Body of pancreas (tissue), 4 donors: ENCODE data around the gene ABCA1. TPM values are rescaled to one million over a fixed set of nuclear protein-coding genes. Genes with fewer than 3 reads are reported as not detected.
A peak's percentile ranks its signal among the peaks of the same experiment; 100 is the strongest.
"Not testable (repeated sequence)": the region's sequence is repeated elsewhere in the genome, so short reads cannot be mapped to it uniquely, and the experiment has no call there.

Experiments used
- ATAC-seq: fragments of 150-250 bp; one replicate; pipeline ENCODE4 v1.9.1; 2016
- DNase-seq, 4 donors: peaks; one replicate each; pipeline ENCODE4 v3.0.0-alpha.2; 2019
- H3K27ac ChIP-seq, 4 donors: fragments of 200-600 bp; sonication (generic); 1 replicate in 3 of 4; 2 replicates in 1 of 4; pipeline versions ENCODE4 v1.5.1 to v1.6.1; 2016 to 2019; ENCODE audit warnings: mild to moderate bottlenecking in 1 of 4, mixed read lengths in 1 of 4, moderate library complexity in 1 of 4
- H3K27me3 ChIP-seq, 2 donors: fragments of 200-600 bp; sonication (generic); one replicate each; pipeline ENCODE4 v1.6.0; 2016; ENCODE audit warnings: mild to moderate bottlenecking in 1 of 2
- H3K36me3 ChIP-seq, 2 donors: fragments of 200-600 bp; sonication (generic); replicated peaks in 1 of 2; 2 replicates each; pipeline ENCODE4 v1.5.1; 2016; ENCODE audit warnings: low read depth in 2 of 2; ENCODE audit not compliant: insufficient read depth in 1 of 2
- H3K4me1 ChIP-seq: fragments of 200-600 bp; sonication (generic); one replicate; pipeline ENCODE4 v1.6.0; 2016
- H3K4me3 ChIP-seq, 2 donors: fragments of 200-600 bp; sonication (generic); 1 replicate in 1 of 2; 2 replicates in 1 of 2; pipeline ENCODE4 v1.5.1; 2016 to 2019
- H3K9me3 ChIP-seq, 3 donors: fragments of 200-600 bp; sonication (generic); 1 replicate in 2 of 3; 2 replicates in 1 of 3; pipeline ENCODE4 v1.5.1; 2016
- CTCF ChIP-seq, 7 experiments: fragments of 450-650 bp in 4 of 7; fragments of 200-600 bp in 3 of 7; sonication (generic) in 3 of 7; IDR thresholded peaks; one replicate each; pipeline ENCODE4 v1.5.1; 2016 to 2019; ENCODE audit warnings: antibody characterized with exemption in 7 of 7
- POLR2A ChIP-seq, 3 donors: fragments of 450-650 bp; IDR thresholded peaks; one replicate each; pipeline ENCODE4 v1.6.1; 2016; ENCODE audit warnings: antibody characterized with exemption in 3 of 3, mild to moderate bottlenecking in 2 of 3
- WGBS, 2 donors: methylation state at CpG; one replicate each; pipeline ENCODE4 v1.1.5; 2017; 5-methylcytosine and 5-hydroxymethylcytosine counted together
- intact Hi-C: fragments of 100-400 bp; cut with DNase I; formaldehyde crosslinking; loops from one replicate; pipeline ENCODE4 v1.15.1; 2023
- total RNA-seq, 2 donors: library from RNA; depleted of rRNA; stranded (reverse); fragments of >200 nt; gene quantifications; one replicate each; pipeline ENCODE4 v1.1.0, GENCODE V29; 2016

Gene ABCA1
- total RNA-seq, 2 donors from 2014 or later, result 18.1 to 18.9 TPM

GRCh38 chr9:104936291-104936690 lies 8.3 kb upstream of the ABCA1 start:
- 79 to 82% methylated on average over 3 of the region's 3 CpGs for WGBS, 2 donors
- TF ChIP-seq POLR2A (IDR thresholded peaks at IDR 0.05) (no peak), CTCF (IDR thresholded peaks at IDR 0.05) (no peak)
- no peak for DNase-seq
- Histone ChIP-seq H3K4me3 (no peak overlapping the region), H3K27me3 (no peaks in the 10 kb centered on the region), H3K36me3 (no peaks in the 10 kb centered on the region), H3K9me3 (no peaks in the 10 kb centered on the region), H3K27ac (no peak overlapping the region), H3K4me1 (no peaks in the 10 kb centered on the region)
- no peak for ATAC-seq
- intact Hi-C loops, result no loop called here

GRCh38 chr9:104935501-104935810 lies 7.5 kb upstream of the ABCA1 start:
- H3K4me1 ChIP-seq, H3K27me3 ChIP-seq, ATAC-seq, H3K9me3 ChIP-seq, DNase-seq, H3K27ac ChIP-seq, intact Hi-C loops, H3K36me3 ChIP-seq, H3K4me3 ChIP-seq: not testable (repeated sequence)
- WGBS, 2 donors, result 76 to 86% methylated on average over 7 of the region's 7 CpGs

GRCh38 chr9:104934691-104935500 lies 6.9 kb upstream of the ABCA1 start:
- intact Hi-C loops, result loop anchor here (5.0 kb wide), 2 partner anchors 32 to 212 kb away; no protein-coding TSS in a partner anchor
- WGBS, 2 donors, result 60 to 64% methylated on average over 2 of the region's 2 CpGs
- no peak for TF ChIP-seq CTCF (IDR thresholded peaks at IDR 0.05)
- no peak for TF ChIP-seq POLR2A (IDR thresholded peaks at IDR 0.05)

GRCh38 chr9:104933091-104933490 lies 5.1 kb upstream of the ABCA1 start:
- intact Hi-C loops, result loop anchor here (5.0 kb wide), 2 partner anchors 34 to 214 kb away; no protein-coding TSS in a partner anchor
- ATAC-seq, H3K9me3 ChIP-seq, H3K27ac ChIP-seq, H3K4me1 ChIP-seq, DNase-seq, H3K36me3 ChIP-seq, H3K4me3 ChIP-seq, H3K27me3 ChIP-seq: not testable (repeated sequence)
- WGBS, 2 donors, result 100% methylated on average over 2 of the region's 2 CpGs

More at GRCh38 chr9:104934691-104935500, 6.9 kb upstream of the ABCA1 start:
- H3K36me3 ChIP-seq, result no peaks in the 10 kb centered on the region
- H3K4me3 ChIP-seq, result no peak overlapping the region
- no peak for ATAC-seq
- no peaks in the 10 kb centered on the region for H3K27me3 ChIP-seq
- DNase-seq, result no peak
- H3K27ac ChIP-seq, result no peak overlapping the region
- no peaks in the 10 kb centered on the region for H3K9me3 ChIP-seq
- no peaks in the 10 kb centered on the region for H3K4me1 ChIP-seq

GRCh38 chr9:104931256-104931655 lies 3.3 kb upstream of the ABCA1 start:
- Histone ChIP-seq H3K36me3 (no peaks in the 10 kb centered on the region), H3K27ac (no peak overlapping the region), H3K27me3 (no peaks in the 10 kb centered on the region), H3K9me3 (no peaks in the 10 kb centered on the region), H3K4me3 (no peak overlapping the region), H3K4me1 (peaks cover 4% of the 10 kb centered on the region)
- no peak for DNase-seq
- 72 to 73% methylated on average over 4 of the region's 4 CpGs for whole genome bisulfite sequencing, 2 donors
- no peak for TF ChIP-seq POLR2A (IDR thresholded peaks at IDR 0.05)
- intact Hi-C loops, result loop anchor here (5.0 kb wide), 2 partner anchors 36 to 216 kb away; no protein-coding TSS in a partner anchor
- no peak for ATAC-seq

- ATAC-seq (peak; percentile 34), DNase-seq (peak; percentile 38 to 60 (median 52))
- H3K27me3 ChIP-seq, result no peaks in the 10 kb centered on the region
- no peaks in the 10 kb centered on the region for H3K36me3 ChIP-seq
- H3K4me3 ChIP-seq, result peak overlapping the region; percentile 66 to 76
- TF ChIP-seq POLR2A (IDR thresholded peaks at IDR 0.05) (no peak), CTCF (IDR thresholded peaks at IDR 0.05) (no peak)
- peak overlapping the region; percentile 69 to 85 (median 74) for H3K27ac ChIP-seq
- peaks cover 4% of the 10 kb centered on the region for H3K4me1 ChIP-seq
- intact Hi-C loops, result no loop called here
- WGBS, 2 donors, result 0 to 1% methylated on average over 8 to 37 of the region's 44 CpGs
- no peaks in the 10 kb centered on the region for H3K9me3 ChIP-seq
Observed at GRCh38 chr9:104927216-104927911, 591 bp downstream of the ABCA1 start.
